ENCODE measurements around the gene USB1. TPM values are rescaled to one million over a fixed set of nuclear protein-coding genes. Genes with fewer than 3 reads are reported as not detected.

The USB1 gene
- polyA plus RNA-seq, 4 donors: 20.8 to 23.3 (median 22.1) TPM

Other genes with a start within 250 kb of the USB1 start
- 10 to 100 TPM; 14.5 to 80.1 (median 43.7) TPM for gene KIFC3, start 198.9 kb upstream of the USB1 start, polyA plus RNA-seq (ENCODE audit: insufficient read length in 4 of 4)
- under 1 TPM in 2 of 4 donors, not detected in 2; 0.11 to 0.18 TPM for gene CNGB1, start 30.3 kb upstream of the USB1 start, polyA plus RNA-seq (ENCODE audit: insufficient read length in 4 of 4)
- gene ZNF319, start 735 bp upstream of the USB1 start, polyA plus RNA-seq (ENCODE audit: insufficient read length in 4 of 4): 10 to 100 TPM in 3 of 4 donors, 1 to 10 TPM in 1; 9.5 to 12.9 (median 10.5) TPM
- gene MMP15, start 24.3 kb downstream of the USB1 start, polyA plus RNA-seq (ENCODE audit: insufficient read length in 4 of 4): 10 to 100 TPM; 12.0 to 19.0 (median 13.0) TPM
- 10 to 100 TPM; 63.0 to 80.3 (median 71.9) TPM for gene CFAP20, start 128.0 kb downstream of the USB1 start, polyA plus RNA-seq (ENCODE audit: insufficient read length in 4 of 4)
- 10 to 100 TPM; 44.3 to 76.8 (median 69.0) TPM for gene CSNK2A2, start 196.7 kb downstream of the USB1 start, polyA plus RNA-seq (ENCODE audit: insufficient read length in 4 of 4)